ENCODE measurements around the gene CCDC78. TPM values are rescaled to one million over a fixed set of nuclear protein-coding genes. Genes with fewer than 3 reads are reported as not detected.

CCDC78 gene
- total RNA-seq, 1 donor from 2014 or later: 3.9 TPM

- peak overlapping the region; percentile 59 for H3K4me3 Mint-ChIP-seq
- no peak overlapping the region for H3K27ac Mint-ChIP-seq
- no peaks in the 10 kb centered on the region for H3K36me3 Mint-ChIP-seq
- H3K27me3 Mint-ChIP-seq: no peaks in the 10 kb centered on the region
- no peak for DNase-seq (ENCODE audit: extremely low spot score, unreplicated experiment)
- H3K4me1 Mint-ChIP-seq (ENCODE audit: unreplicated experiment): no peaks in the 10 kb centered on the region
- TF ChIP-seq CTCF (conservative IDR thresholded peaks at IDR 0.05): no peak
- no peaks in the 10 kb centered on the region for H3K9me3 Mint-ChIP-seq
These were observed 2.9 kb upstream of the CCDC78 start for GRCh38 chr16:728890-729744.

GRCh38 chr16:728131-728889, 2.1 kb upstream of the CCDC78 start:
- Mint-ChIP-seq H3K4me3 (peak overlapping the region; percentile 59), H3K36me3 (no peaks in the 10 kb centered on the region), H3K27ac (no peak overlapping the region), H3K9me3 (no peaks in the 10 kb centered on the region), H3K27me3 (no peaks in the 10 kb centered on the region), H3K4me1 (ENCODE audit: unreplicated experiment) (no peaks in the 10 kb centered on the region)
- TF ChIP-seq CTCF (conservative IDR thresholded peaks at IDR 0.05): no peak
- DNase-seq (ENCODE audit: extremely low spot score, unreplicated experiment): no peak

GRCh38 chr16:727291-727977, 1.2 kb upstream of the CCDC78 start:
- no peak for TF ChIP-seq CTCF (conservative IDR thresholded peaks at IDR 0.05)
- no peak for DNase-seq (ENCODE audit: extremely low spot score, unreplicated experiment)
- H3K27me3 Mint-ChIP-seq: no peaks in the 10 kb centered on the region
- no peaks in the 10 kb centered on the region for H3K36me3 Mint-ChIP-seq
- H3K9me3 Mint-ChIP-seq: no peaks in the 10 kb centered on the region
- peak overlapping the region; percentile 47 for H3K4me3 Mint-ChIP-seq
- H3K4me1 Mint-ChIP-seq (ENCODE audit: unreplicated experiment): no peaks in the 10 kb centered on the region
- no peak overlapping the region for H3K27ac Mint-ChIP-seq

GRCh38 chr16:726188-726437, 130 bp downstream of the CCDC78 start:
- Mint-ChIP-seq H3K9me3 (no peaks in the 10 kb centered on the region), H3K4me3 (no peak overlapping the region), H3K36me3 (no peaks in the 10 kb centered on the region), H3K27me3 (no peaks in the 10 kb centered on the region), H3K4me1 (ENCODE audit: unreplicated experiment) (no peaks in the 10 kb centered on the region), H3K27ac (peak overlapping the region; percentile 46)
- no peak for TF ChIP-seq CTCF (conservative IDR thresholded peaks at IDR 0.05)
- DNase-seq (ENCODE audit: extremely low spot score, unreplicated experiment): no peak

GRCh38 chr16:725463-726187, 618 bp downstream of the CCDC78 start:
- Mint-ChIP-seq H3K36me3 (no peaks in the 10 kb centered on the region), H3K27ac (peak overlapping the region; percentile 23), H3K4me1 (ENCODE audit: unreplicated experiment) (no peaks in the 10 kb centered on the region), H3K4me3 (no peak overlapping the region), H3K27me3 (no peaks in the 10 kb centered on the region), H3K9me3 (no peaks in the 10 kb centered on the region)
- no peak for TF ChIP-seq CTCF (conservative IDR thresholded peaks at IDR 0.05)
- DNase-seq (ENCODE audit: extremely low spot score, unreplicated experiment): no peak
